Breast epithelium (tissue), 3 donors: ENCODE results near the gene TNFRSF6B.

Source experiments
- CTCF ChIP-seq, 3 donors: fragments of 450-650 bp; IDR thresholded peaks; one replicate each; pipeline ENCODE4 v1.5.1; 2016 to 2017; ENCODE audit warnings: antibody characterized with exemption in 3 of 3, mild to moderate bottlenecking in 3 of 3, moderate library complexity in 3 of 3
- POLR2A ChIP-seq: fragments of 450-650 bp; IDR thresholded peaks from one replicate; pipeline ENCODE4 v1.6.1; 2016; ENCODE audit warnings: antibody characterized with exemption, mild to moderate bottlenecking, moderate library complexity
- POLR2AphosphoS5 ChIP-seq, 3 donors: sonication (generic); formaldehyde crosslinking; IDR thresholded peaks; one replicate each; pipeline ENCODE4 v1.6.1; 2017; ENCODE audit warnings: antibody characterized with exemption in 3 of 3

DNA sequence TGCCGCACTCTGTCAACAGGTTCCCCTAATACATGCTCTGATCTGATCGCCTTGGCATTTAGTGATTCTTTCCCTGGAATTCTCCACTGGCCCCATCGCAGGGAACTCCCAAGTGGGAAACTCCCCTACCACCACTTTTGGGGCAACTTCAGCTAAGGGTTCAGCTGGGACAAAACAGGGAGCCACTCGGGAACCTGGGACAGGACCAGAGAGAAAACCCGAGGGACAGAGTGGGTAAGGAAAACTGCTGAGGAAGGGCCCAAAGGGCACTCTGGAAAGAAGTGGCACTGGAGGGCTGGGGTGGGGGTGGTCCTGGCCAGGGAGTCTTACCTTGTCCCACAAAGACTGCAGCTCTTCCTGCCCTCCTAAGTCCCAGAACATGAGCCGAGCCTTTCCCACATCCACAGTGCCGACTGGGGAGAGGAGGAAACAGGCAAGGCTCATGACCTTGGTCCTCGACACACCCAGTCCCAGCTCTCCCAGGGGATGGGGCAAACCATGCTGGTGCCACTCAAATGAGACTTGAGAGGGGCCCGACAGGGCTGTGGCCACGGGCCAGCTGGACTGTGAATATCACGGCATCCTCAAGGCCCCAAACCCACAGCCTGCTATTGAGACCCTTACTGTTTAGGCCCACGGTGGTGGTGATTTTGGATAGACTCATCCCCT, 9.7 kb downstream of the TNFRSF6B start:
- no peak for TF ChIP-seq POLR2A
- no peak for TF ChIP-seq CTCF (IDR thresholded peaks at IDR 0.05)
- TF ChIP-seq POLR2AphosphoS5 (IDR thresholded peaks at IDR 0.05), result no peak
